ENCODE measurements around the gene ACOT7. TPM values are rescaled to one million over a fixed set of nuclear protein-coding genes. Genes with fewer than 3 reads are reported as not detected.

Gene ACOT7
- total and polyA plus RNA-seq, 10 donors = 10.6 to 31.5 (median 20.3) TPM

DNA sequence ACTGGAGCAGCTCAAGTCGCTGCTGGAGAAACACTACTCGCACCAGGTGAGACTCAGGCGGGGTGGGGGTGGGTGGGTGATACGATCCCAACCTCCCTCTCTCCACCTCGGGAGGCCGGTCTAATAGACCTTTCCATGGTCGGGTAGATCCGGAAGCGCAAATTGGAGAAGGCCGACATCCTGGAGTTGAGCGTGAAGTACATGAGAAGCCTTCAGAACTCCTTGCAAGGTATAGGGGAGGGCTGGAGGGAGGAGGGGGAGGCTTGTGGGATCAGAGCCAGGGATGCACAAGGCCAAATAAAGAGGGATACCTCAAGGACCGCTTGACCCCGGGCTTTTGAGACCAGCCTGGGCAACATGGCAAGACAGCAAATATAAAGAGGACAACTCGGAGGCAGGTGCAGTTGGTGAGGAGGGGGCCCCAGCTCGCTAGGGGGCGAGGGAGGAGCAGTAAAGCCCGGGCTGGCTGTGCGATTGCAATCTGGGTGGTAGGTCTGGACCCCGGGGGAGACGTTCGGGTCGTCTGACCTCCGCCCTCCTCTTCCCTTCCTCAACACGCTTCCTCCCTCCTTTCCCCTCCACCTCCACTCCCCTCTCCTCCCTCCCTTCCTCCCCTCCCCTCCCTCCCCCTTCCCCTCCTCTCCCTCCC is 149.0 kb downstream of the ACOT7 start:
- TF ChIP-seq POLR2A (IDR thresholded peaks at IDR 0.05) (no peak), POLR2AphosphoS5 (IDR thresholded peaks at IDR 0.05) (no peak)
- TF ChIP-seq, protein P1, sequence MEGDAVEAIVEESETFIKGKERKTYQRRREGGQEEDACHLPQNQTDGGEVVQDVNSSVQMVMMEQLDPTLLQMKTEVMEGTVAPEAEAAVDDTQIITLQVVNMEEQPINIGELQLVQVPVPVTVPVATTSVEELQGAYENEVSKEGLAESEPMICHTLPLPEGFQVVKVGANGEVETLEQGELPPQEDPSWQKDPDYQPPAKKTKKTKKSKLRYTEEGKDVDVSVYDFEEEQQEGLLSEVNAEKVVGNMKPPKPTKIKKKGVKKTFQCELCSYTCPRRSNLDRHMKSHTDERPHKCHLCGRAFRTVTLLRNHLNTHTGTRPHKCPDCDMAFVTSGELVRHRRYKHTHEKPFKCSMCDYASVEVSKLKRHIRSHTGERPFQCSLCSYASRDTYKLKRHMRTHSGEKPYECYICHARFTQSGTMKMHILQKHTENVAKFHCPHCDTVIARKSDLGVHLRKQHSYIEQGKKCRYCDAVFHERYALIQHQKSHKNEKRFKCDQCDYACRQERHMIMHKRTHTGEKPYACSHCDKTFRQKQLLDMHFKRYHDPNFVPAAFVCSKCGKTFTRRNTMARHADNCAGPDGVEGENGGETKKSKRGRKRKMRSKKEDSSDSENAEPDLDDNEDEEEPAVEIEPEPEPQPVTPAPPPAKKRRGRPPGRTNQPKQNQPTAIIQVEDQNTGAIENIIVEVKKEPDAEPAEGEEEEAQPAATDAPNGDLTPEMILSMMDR (IDR thresholded peaks at IDR 0.05 in 8 of 11, conservative IDR thresholded peaks at IDR 0.05 in 3 of 11) = no peak
- no peaks in the 10 kb centered on the region for H3K9me3 ChIP-seq
- DNase-seq = no peak
- H3K27me3 ChIP-seq (replicated peaks in 1 of 7) = peaks cover 13 to 100% (median 88%) of the 10 kb centered on the region in 7 donors
- 2 to 4% (median 4%) methylated on average over 23 to 24 of the region's 24 CpGs for WGBS, 5 donors
- intact Hi-C loops (cut with DNase I; ENCODE audit: low total_unique reads) = loop anchor here (5.0 kb wide), 2 partner anchors 98 to 163 kb away; no protein-coding TSS in a partner anchor
- H3K4me1 ChIP-seq = peaks cover 29 to 67% (median 50%) of the 10 kb centered on the region in 6 donors
- peak overlapping the region in 1 of 8 donors; percentile 52 for H3K4me3 ChIP-seq
- no peaks in the 10 kb centered on the region for H3K36me3 ChIP-seq
- H3K27ac ChIP-seq = no peak overlapping the region

DNA sequence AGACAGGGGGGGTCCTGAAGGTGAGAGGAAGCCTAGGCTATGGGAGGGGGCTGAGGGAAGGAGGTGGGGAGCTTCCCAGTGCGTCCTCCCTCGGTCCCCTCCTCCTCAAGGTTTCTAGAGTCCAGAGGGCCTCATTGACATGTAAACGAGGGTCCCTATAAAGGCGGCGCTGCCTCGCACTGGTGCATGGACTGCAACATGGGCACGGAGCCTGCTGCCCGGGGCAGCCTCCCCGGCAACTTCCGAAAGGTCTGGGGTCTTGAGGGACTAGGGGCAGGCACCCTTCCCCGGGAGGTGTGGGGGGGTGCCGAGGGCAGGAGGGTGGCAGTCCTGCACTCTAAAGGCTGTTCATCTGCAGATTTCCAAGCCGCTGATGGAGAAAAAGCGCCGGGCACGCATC is 149.6 kb downstream of the ACOT7 start, which contains the start of gene HES3:
Gene HES3 (plus strand): TSS at position 187 of the 400 bp plus-strand sequence. CDS start 187 bp downstream, at position 374.
- Histone ChIP-seq H3K9me3 (no peaks in the 10 kb centered on the region), H3K27me3 (replicated peaks in 1 of 7) (peaks cover 13 to 100% (median 89%) of the 10 kb centered on the region in 7 donors), H3K36me3 (no peaks in the 10 kb centered on the region), H3K27ac (no peak within 1 kb of the TSS), H3K4me3 (peak within 1 kb of the TSS in 1 of 8 donors; percentile 52), H3K4me1 (peaks cover 27 to 63% (median 46%) of the 10 kb centered on the region in 6 donors)
- TF ChIP-seq, protein P1 (IDR thresholded peaks at IDR 0.05 in 8 of 11, conservative IDR thresholded peaks at IDR 0.05 in 3 of 11) = no peak
- TF ChIP-seq POLR2A (IDR thresholded peaks at IDR 0.05) = no peak
- intact Hi-C loops (cut with DNase I; ENCODE audit: low total_unique reads) = no loop called here
- WGBS, 5 donors = 8 to 13% (median 9%) methylated on average over 12 to 16 of the region's 16 CpGs
- DNase-seq = peak; percentile 65

DNA sequence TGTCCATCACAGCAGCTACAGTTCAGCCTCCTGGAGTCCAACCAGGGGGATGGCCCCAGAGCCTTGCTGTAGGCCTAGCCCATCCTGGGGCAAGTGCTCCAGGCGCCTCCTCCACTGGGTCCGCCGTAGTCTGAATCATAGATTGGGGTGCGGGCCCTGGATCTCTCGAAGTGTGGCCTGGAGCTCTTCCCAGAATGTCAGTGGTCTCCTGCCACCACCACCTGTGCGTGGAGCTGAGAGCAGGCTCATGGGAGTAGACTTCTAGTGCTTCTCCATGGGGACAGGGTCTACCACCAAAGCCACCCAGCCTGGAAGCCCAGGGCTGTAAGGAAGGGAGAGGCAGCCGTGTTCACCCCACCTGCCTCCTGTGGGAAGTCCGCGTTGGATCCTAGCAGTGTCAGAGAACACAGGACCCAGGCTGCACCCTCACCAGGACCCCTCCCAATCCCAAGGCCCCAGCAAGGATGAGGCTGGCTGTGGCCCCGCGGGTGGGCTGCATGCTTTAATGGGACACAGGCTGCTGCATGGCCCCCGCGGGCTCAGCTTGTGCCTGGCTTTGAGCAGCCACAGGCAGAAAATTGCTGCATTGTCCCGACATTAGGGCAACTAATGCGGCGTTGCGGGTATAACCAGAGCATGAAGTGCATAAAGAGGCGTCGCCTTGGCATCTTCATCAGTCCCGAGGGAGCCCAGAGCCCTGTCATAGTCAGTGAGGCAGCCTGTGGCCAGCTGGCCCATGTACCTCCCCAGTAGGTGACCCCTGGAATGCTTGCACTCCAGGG is 150.3 kb downstream of the ACOT7 start:
- no peak overlapping the region for H3K4me3 ChIP-seq
- peaks cover 23 to 55% (median 40%) of the 10 kb centered on the region in 6 donors for H3K4me1 ChIP-seq
- TF ChIP-seq, protein P1 (IDR thresholded peaks at IDR 0.05 in 8 of 11, conservative IDR thresholded peaks at IDR 0.05 in 3 of 11) = no peak
- TF ChIP-seq POLR2AphosphoS5 (IDR thresholded peaks at IDR 0.05) (no peak), POLR2A (IDR thresholded peaks at IDR 0.05) (no peak)
- no peaks in the 10 kb centered on the region for H3K9me3 ChIP-seq
- no peaks in the 10 kb centered on the region for H3K36me3 ChIP-seq
- H3K27me3 ChIP-seq (replicated peaks in 1 of 7) = peaks cover 13 to 100% (median 87%) of the 10 kb centered on the region in 7 donors
- intact Hi-C loops (cut with DNase I; ENCODE audit: low total_unique reads) = no loop called here
- no peak overlapping the region for H3K27ac ChIP-seq
- no peak for DNase-seq
- 21 to 37% (median 28%) methylated on average over 9 to 20 of the region's 20 CpGs for WGBS, 5 donors
